RWPE1 (cell line): Measurements from ENCODE around the gene CD40.
"Not testable (repeated sequence)": the region's sequence is repeated elsewhere in the genome, so short reads cannot be mapped to it uniquely, and the experiment has no call there.

Experiments
- CTCF ChIA-PET: fragments of 350-600 bp; sonication (Branson Sonifier 250); formaldehyde crosslinking; extraction: SDS; loops from one replicate; lab custom pipeline; 2021; lab: Yijun Ruan, JAX
- POLR2A ChIA-PET: fragments of 400-600 bp; formaldehyde crosslinking; extraction: SDS; loops from one replicate; lab custom pipeline; 2020; ENCODE audit warnings: antibody characterized with exemption; ENCODE audit not compliant: low non-redundant PET; lab: Yijun Ruan, JAX
- DNase-seq: peaks from one replicate; pipeline ENCODE4 v3.0.0; 2012; ENCODE audit warnings: low spot score
- H3K27ac ChIP-seq: fragments of 450-650 bp; 2 replicates; pipeline ENCODE4 v1.5.1; 2017
- CTCF ChIP-seq: fragments of 450-650 bp; conservative IDR thresholded peaks from 2 replicates; pipeline ENCODE4 v1.5.1; 2017; ENCODE audit warnings: low read depth, mild to moderate bottlenecking

CD40 gene

DNA sequence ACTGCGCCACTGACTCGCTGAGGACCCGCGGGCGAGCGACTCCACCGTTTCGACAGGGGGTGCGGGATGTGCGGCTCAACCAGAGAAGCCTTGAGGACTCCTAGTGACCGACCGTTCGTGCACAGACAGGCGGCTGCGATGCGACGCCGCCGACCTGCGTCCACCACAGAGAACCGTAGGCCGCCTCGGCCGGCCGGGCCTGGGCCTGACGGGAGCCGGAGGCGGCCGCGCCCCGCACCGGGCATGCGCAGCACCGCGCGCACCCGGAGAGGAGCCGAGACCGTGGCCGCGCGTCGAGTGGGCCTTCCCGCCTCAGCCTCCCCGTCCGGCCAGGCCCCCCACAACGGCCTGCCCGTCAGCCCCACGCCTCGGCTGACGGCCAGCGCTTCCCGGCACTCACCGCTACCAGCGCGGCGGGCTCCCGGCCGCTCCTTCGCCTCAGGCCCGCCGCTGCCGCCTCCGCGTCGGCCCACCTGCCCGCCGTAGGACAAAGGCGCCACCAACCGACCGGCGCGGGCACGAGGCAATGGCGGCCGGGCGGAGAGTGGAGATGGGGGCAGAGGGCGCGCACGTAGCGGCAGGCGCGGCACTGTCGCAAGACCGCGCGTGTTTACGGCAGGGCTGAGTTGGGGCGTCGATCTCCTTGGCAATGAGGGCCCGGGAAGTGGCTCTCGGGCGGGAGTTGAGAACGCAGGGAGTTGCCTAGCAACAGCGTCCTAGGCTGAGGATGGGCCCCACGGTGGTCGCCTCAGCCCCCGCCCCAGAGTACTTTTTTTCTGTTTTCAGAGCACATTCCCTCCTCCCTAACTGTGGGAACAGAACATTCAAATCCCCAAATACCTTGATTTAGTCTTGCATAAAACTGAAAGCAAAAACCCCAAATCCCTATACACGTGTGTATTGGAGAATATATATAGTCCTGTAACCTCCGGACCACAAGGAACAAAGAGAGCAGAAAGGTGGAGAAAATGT is 28.4 kb upstream of the CD40 start, which contains the start of gene NCOA5:
TSS of gene NCOA5 (minus strand) at position 546 of the 972 bp plus-strand sequence. CDS start 10,538 bp downstream, outside the sequence.
- peak; percentile 48 for TF ChIP-seq CTCF
- peak within 1 kb of the TSS; percentile 90 for H3K27ac ChIP-seq
- POLR2A ChIA-PET: no interaction called here
- CTCF ChIA-PET: interaction anchor here (1.9 kb wide), 1 partner anchor 120 kb away, joined by 8 read pairs; no protein-coding TSS in a partner anchor
- DNase-seq: peak; percentile 99

GRCh38 chr20:46091622-46092535 is 26.2 kb upstream of the CD40 start:
- DNase-seq, H3K27ac ChIP-seq, POLR2A ChIA-PET: not testable (repeated sequence)
- CTCF ChIA-PET: interaction anchor here (0.6 kb wide), 1 partner anchor 31 kb away, joined by 3 read pairs; no protein-coding TSS in a partner anchor

- TF ChIP-seq CTCF: no peak
- H3K27ac ChIP-seq: no peak overlapping the region
- ChIA-PET CTCF (no interaction called here), POLR2A (no interaction called here)
- DNase-seq: no peak
Observed at GRCh38 chr20:46093531-46093930, 24.6 kb upstream of the CD40 start.

GRCh38 chr20:46099491-46100287 is 18.4 kb upstream of the CD40 start:
- H3K27ac ChIP-seq: no peak overlapping the region
- no peak for TF ChIP-seq CTCF
- no peak for DNase-seq
- CTCF ChIA-PET: interaction anchor here (0.7 kb wide), 1 partner anchor 29 kb away, joined by 6 read pairs; no protein-coding TSS in a partner anchor
- POLR2A ChIA-PET: no interaction called here

DNA sequence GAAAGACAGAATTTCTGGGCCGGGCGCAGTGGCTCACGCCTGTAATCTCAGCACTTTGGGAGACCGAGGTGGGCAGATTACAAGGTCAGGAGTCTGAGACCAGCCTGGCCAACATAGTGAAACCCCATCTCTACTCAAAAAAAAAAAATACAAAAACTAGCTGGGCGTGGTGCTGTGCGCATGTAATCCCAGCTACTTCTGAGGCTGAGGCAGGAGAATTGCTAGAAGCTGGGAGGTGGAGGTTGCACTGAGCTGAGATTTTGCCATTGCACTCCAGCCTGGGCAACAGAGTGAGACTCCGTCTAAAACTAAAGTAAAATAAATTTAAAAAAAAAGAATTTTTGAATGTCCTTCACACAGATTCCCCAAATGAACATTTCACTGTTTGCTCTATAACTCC is 17.7 kb upstream of the CD40 start:
- CTCF ChIA-PET: interaction anchor here (0.7 kb wide), 1 partner anchor 29 kb away, joined by 6 read pairs; no protein-coding TSS in a partner anchor
- H3K27ac ChIP-seq, DNase-seq, POLR2A ChIA-PET: not testable (repeated sequence)

DNA sequence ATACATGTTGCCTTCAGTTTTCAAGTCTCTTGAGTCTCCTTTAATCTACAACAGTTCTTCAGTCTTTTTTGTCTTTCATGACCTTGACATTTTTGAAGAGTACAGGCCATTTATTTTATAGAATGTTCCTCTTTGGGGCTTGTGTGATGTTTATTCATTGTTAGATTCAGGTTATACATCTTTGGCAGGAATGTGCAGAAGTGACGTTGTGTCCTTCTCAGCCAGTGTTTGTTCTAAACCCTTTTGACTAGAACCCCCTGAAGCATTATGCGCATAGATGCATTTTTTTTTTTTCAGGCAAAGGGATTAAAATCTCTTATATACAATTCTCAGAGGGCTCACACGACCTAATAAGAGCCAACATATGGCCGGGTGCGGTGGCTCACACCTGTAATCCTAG is 17.1 kb upstream of the CD40 start:
- no peak for DNase-seq
- CTCF ChIA-PET: interaction anchor here (0.6 kb wide), 1 partner anchor 384 kb away, joined by 3 read pairs; no protein-coding TSS in a partner anchor
- POLR2A ChIA-PET: no interaction called here
- H3K27ac ChIP-seq: no peak overlapping the region
- TF ChIP-seq CTCF: no peak
